Gastrocnemius medialis (tissue), 4 donors: ENCODE results near the gene CCDC138. TPM values are rescaled to one million over a fixed set of nuclear protein-coding genes. Genes with fewer than 3 reads are reported as not detected.

Experiments
- ATAC-seq, 2 donors: fragments of 150-250 bp; one replicate each; pipeline ENCODE4 v1.9.1; 2016
- DNase-seq, 2 donors: peaks; one replicate each; pipeline ENCODE4 v3.0.0-alpha.2; 2019
- H3K27ac ChIP-seq, 4 donors: fragments of 200-600 bp; sonication (generic); 1 replicate in 1 of 4; 2 replicates in 3 of 4; pipeline ENCODE4 v1.5.1; 2016 to 2018; ENCODE audit warnings: mild to moderate bottlenecking in 2 of 4, moderate library complexity in 1 of 4
- H3K27me3 ChIP-seq, 3 donors: fragments of 200-600 bp; sonication (generic) in 2 of 3; 1 replicate in 1 of 3; 2 replicates in 2 of 3; pipeline versions ENCODE4 v1.5.1 to v1.6.0; 2016 to 2019; ENCODE audit warnings: mild to moderate bottlenecking in 1 of 3, moderate library complexity in 1 of 3
- H3K36me3 ChIP-seq, 2 donors: fragments of 200-600 bp; sonication (generic) in 1 of 2; one replicate each; pipeline ENCODE4 v1.5.1; 2017 to 2018
- H3K4me1 ChIP-seq, 2 donors: fragments of 200-600 bp; sonication (generic) in 1 of 2; one replicate each; pipeline ENCODE4 v1.5.1; 2016 to 2017; ENCODE audit warnings: mild to moderate bottlenecking in 2 of 2
- H3K4me3 ChIP-seq, 4 donors: fragments of 200-600 bp; sonication (generic) in 3 of 4; 1 replicate in 1 of 4; 2 replicates in 3 of 4; pipeline ENCODE4 v1.5.1; 2016 to 2019; ENCODE audit warnings: mild to moderate bottlenecking in 2 of 4
- H3K9me3 ChIP-seq, 3 donors: fragments of 200-600 bp; sonication (generic) in 2 of 3; 1 replicate in 1 of 3; 2 replicates in 2 of 3; pipeline ENCODE4 v1.5.1; 2016 to 2019
- POLR2A ChIP-seq, 2 donors: fragments of 450-650 bp; IDR thresholded peaks; one replicate each; pipeline ENCODE4 v1.6.1; 2017; ENCODE audit warnings: antibody characterized with exemption in 2 of 2, mild to moderate bottlenecking in 2 of 2, moderate library complexity in 2 of 2
- in situ Hi-C, 4 donors: fragments of 200-750 bp; cut with MboI; loops; one replicate each; pipeline versions ENCODE4 v1.15.0 to v1.8.0; 2017; ENCODE audit warnings: low sequenced_read_pairs in 4 of 4
- intact Hi-C: fragments of 100-400 bp; cut with DNase I; formaldehyde crosslinking; loops from one replicate; pipeline ENCODE4 v1.15.1; 2023; ENCODE audit warnings: low total_unique reads
- total RNA-seq, 4 donors: library from RNA; depleted of rRNA; stranded (reverse); fragments of >200 nt; gene quantifications; one replicate each; pipeline versions ENCODE4 v1.1.0 to v1.2.3, GENCODE V29; 2016
- TF ChIP-seq, protein P1 (sequence below), 5 experiments: fragments of 450-650 bp in 3 of 5; fragments of 200-600 bp in 2 of 5; sonication (generic) in 2 of 5; IDR thresholded peaks in 4 of 5; conservative IDR thresholded peaks in 1 of 5; 1 replicate in 4 of 5; 2 replicates in 1 of 5; pipeline ENCODE4 v1.5.1; 2016 to 2019; ENCODE audit warnings: antibody characterized with exemption in 5 of 5, mild to moderate bottlenecking in 3 of 5, moderate library complexity in 3 of 5

CCDC138 gene
- total RNA-seq, 4 donors from 2014 or later: 0.52 to 2.8 (median 1.2) TPM

DNA sequence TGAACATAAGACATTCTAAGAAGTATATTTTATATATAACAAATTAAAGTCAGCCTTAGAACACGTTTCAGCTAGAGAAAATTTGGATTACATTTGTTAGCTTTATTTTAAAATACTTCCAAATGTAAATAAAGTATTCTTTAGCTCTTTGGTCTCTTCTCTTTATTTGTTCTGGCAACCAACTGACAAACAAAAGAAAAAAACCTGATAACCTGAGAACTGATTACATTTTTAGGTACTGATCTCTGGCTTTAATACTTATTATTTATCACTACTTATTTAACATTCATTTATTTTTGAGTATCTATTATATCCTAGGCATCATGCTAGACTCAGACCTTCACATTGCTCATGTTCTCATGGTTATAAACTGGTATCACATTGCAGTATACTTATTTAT is 18.5 kb downstream of the CCDC138 start:
- in situ Hi-C loops (no loop called here), intact Hi-C loops (no loop called here)
- Histone ChIP-seq H3K4me3 (no peak overlapping the region), H3K4me1 (no peaks in the 10 kb centered on the region), H3K27me3 (no peaks in the 10 kb centered on the region), H3K36me3 (peaks cover 0 to 4% of the 10 kb centered on the region in 2 donors), H3K27ac (no peak overlapping the region), H3K9me3 (peaks cover 0 to 6% (median 3%) of the 10 kb centered on the region in 3 donors)
- ATAC-seq: no peak
- TF ChIP-seq, protein P1, sequence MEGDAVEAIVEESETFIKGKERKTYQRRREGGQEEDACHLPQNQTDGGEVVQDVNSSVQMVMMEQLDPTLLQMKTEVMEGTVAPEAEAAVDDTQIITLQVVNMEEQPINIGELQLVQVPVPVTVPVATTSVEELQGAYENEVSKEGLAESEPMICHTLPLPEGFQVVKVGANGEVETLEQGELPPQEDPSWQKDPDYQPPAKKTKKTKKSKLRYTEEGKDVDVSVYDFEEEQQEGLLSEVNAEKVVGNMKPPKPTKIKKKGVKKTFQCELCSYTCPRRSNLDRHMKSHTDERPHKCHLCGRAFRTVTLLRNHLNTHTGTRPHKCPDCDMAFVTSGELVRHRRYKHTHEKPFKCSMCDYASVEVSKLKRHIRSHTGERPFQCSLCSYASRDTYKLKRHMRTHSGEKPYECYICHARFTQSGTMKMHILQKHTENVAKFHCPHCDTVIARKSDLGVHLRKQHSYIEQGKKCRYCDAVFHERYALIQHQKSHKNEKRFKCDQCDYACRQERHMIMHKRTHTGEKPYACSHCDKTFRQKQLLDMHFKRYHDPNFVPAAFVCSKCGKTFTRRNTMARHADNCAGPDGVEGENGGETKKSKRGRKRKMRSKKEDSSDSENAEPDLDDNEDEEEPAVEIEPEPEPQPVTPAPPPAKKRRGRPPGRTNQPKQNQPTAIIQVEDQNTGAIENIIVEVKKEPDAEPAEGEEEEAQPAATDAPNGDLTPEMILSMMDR (IDR thresholded peaks at IDR 0.05 in 4 of 5, conservative IDR thresholded peaks at IDR 0.05 in 1 of 5): no peak
- no peak for TF ChIP-seq POLR2A (IDR thresholded peaks at IDR 0.05)
- DNase-seq: no peak

DNA sequence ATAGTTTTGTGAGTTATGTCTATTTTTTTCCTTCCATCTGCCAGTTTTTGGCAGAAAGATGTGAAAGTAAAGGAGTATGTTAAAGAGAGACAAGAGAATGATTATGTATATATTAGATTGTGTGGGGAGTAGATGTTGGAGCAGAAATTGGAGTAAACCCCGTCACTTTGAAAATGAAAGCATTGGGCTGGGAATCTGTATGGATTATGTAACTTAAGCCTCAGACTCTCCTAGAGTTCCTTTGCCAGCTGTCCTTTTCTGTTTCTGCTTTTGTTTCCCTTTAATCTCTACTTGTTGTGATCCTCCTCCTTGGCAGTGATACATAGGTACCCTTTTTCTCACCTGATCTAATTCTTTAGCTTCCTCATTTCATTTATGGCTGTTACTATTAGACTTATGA is 19.2 kb downstream of the CCDC138 start:
- Histone ChIP-seq H3K9me3 (peaks cover 0 to 6% (median 3%) of the 10 kb centered on the region in 3 donors), H3K27ac (no peak overlapping the region), H3K27me3 (no peaks in the 10 kb centered on the region), H3K4me1 (no peaks in the 10 kb centered on the region), H3K4me3 (no peak overlapping the region), H3K36me3 (peaks cover 0 to 4% of the 10 kb centered on the region in 2 donors)
- TF ChIP-seq, protein P1 (IDR thresholded peaks at IDR 0.05 in 4 of 5, conservative IDR thresholded peaks at IDR 0.05 in 1 of 5): no peak
- TF ChIP-seq POLR2A (IDR thresholded peaks at IDR 0.05): no peak
- intact Hi-C loops (no loop called here), in situ Hi-C loops (no loop called here)
- no peak for ATAC-seq
- no peak for DNase-seq

DNA sequence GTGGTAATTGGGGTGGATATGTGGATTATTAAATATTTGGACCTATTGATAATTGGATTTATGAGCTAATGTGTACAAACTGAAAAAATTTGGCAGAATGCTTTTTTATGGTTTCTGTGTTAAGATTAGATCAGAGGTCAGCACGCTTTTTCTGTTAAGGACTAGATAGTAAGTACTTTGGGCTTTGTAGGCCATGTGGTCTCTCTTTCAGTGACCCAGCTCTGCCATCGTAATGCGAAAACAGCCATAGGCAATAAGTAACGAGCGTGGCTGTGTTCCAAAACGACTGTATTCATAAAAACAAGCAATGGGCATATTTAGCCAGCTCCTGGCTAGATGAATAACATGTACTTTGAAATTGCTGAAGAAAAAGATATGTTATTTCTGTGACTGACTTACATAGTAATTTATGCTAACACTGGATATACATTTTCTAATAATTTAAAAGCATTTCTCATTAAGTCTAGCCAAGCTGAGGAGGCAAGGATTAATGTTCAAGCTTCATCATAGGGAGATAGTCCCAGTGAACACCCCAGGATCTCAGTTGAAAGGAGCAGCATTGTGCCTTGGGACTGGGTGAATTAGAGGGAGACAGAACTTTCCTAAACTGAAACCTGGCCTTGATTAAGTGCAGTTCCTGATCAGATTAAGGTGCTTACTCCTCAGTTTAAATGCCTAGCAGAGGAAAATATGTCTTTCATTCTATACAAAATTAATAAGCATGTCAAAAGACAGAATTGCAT is 20.0 kb downstream of the CCDC138 start:
- no peaks in the 10 kb centered on the region for H3K4me1 ChIP-seq
- H3K27ac ChIP-seq: no peak overlapping the region
- intact Hi-C loops (no loop called here), in situ Hi-C loops (no loop called here)
- no peak for ATAC-seq
- H3K27me3 ChIP-seq: no peaks in the 10 kb centered on the region
- H3K9me3 ChIP-seq: peaks cover 0 to 6% (median 3%) of the 10 kb centered on the region in 3 donors
- H3K36me3 ChIP-seq: peaks cover 0 to 4% of the 10 kb centered on the region in 2 donors
- no peak for TF ChIP-seq POLR2A (IDR thresholded peaks at IDR 0.05)
- TF ChIP-seq, protein P1 (IDR thresholded peaks at IDR 0.05 in 4 of 5, conservative IDR thresholded peaks at IDR 0.05 in 1 of 5): no peak
- no peak overlapping the region for H3K4me3 ChIP-seq
- DNase-seq: no peak

DNA sequence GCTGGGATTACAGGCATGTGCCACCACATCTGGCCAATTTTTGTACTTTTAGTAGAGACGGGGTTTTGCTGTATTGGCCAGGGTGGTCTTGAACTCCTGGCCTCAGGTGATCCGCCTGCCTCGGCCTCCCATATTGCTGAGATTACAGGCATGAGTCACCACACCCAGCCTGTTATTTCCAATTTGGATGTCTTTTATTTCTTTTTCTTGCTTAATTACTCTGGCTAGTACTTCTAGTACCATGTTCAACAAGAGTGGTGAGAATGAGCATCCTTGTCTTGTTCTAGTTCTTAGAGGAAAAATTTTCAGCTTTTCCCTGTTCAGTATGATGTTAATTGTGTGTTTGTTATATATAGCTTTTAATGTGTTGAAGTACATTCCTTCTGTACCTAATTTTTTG is 23.4 kb downstream of the CCDC138 start:
- intact Hi-C loops: no loop called here
- ATAC-seq (no peak), DNase-seq (no peak)
- H3K27me3 ChIP-seq: no peaks in the 10 kb centered on the region
- H3K4me1 ChIP-seq: no peaks in the 10 kb centered on the region
- no peak overlapping the region for H3K27ac ChIP-seq
- peaks cover 0 to 4% of the 10 kb centered on the region in 2 donors for H3K36me3 ChIP-seq
- TF ChIP-seq, protein P1 (IDR thresholded peaks at IDR 0.05 in 4 of 5, conservative IDR thresholded peaks at IDR 0.05 in 1 of 5): no peak
- TF ChIP-seq POLR2A (IDR thresholded peaks at IDR 0.05): no peak
- H3K4me3 ChIP-seq: no peak overlapping the region
- H3K9me3 ChIP-seq: peaks cover 0 to 6% (median 3%) of the 10 kb centered on the region in 3 donors
- in situ Hi-C loops: no loop called here
